Osteoblast (primary cell): Measurements from ENCODE around the gene FKRP. TPM values are rescaled to one million over a fixed set of nuclear protein-coding genes. Genes with fewer than 3 reads are reported as not detected.

Experiments used
- DNase-seq: peaks from one replicate; pipeline ENCODE4 v3.0.0; 2011; ENCODE audit warnings: low spot score, mixed read lengths; ENCODE audit not compliant: insufficient read length; ENCODE audit errors: missing footprints
- H2AFZ ChIP-seq: 2 replicates; pipeline ENCODE4 v1.6.0; 2011; ENCODE audit warnings: mild to moderate bottlenecking, low read length
- H3K27ac ChIP-seq: 2 replicates; pipeline ENCODE4 v1.5.1; 2011; ENCODE audit warnings: mild to moderate bottlenecking, low read depth, low read length, moderate library complexity
- H3K27me3 ChIP-seq: 2 replicates; pipeline ENCODE4 v1.6.0; 2012; ENCODE audit warnings: mild to moderate bottlenecking, control low read depth, inconsistent platforms, low read length, moderate library complexity; ENCODE audit not compliant: insufficient read depth
- H3K36me3 ChIP-seq: 2 replicates; pipeline ENCODE4 v1.5.1; 2011; ENCODE audit warnings: mild to moderate bottlenecking, low read length, control low read depth, moderate library complexity; ENCODE audit not compliant: insufficient read depth
- H3K4me1 ChIP-seq: 2 replicates; pipeline ENCODE4 v1.5.1; 2011; ENCODE audit warnings: mild to moderate bottlenecking, low read length, control low read depth, moderate library complexity; ENCODE audit not compliant: insufficient read depth
- H3K4me2 ChIP-seq: 2 replicates; pipeline ENCODE4 v1.6.0; 2011; ENCODE audit warnings: mild to moderate bottlenecking, low read length; ENCODE audit not compliant: insufficient read depth
- H3K4me3 ChIP-seq: fragments of 200-600 bp; sonication (generic); 3 replicates; pipeline ENCODE4 v1.5.1; 2012; ENCODE audit warnings: mild to moderate bottlenecking, low read length, inconsistent platforms; ENCODE audit not compliant: insufficient read depth
- H3K79me2 ChIP-seq: 2 replicates; pipeline ENCODE4 v1.6.0; 2012; ENCODE audit warnings: mild to moderate bottlenecking, low read length, control low read depth, inconsistent platforms; ENCODE audit not compliant: insufficient read depth
- H3K9me3 ChIP-seq: 2 replicates; pipeline ENCODE4 v1.5.1; 2011; ENCODE audit warnings: low read depth, low read length, control low read depth
- H4K20me1 ChIP-seq: 2 replicates; pipeline ENCODE4 v1.6.0; 2012; ENCODE audit warnings: mild to moderate bottlenecking, low read length, control low read depth; ENCODE audit not compliant: insufficient read depth
- CTCF ChIP-seq: IDR thresholded peaks from 2 replicates; pipeline ENCODE4 v1.5.1; 2011; ENCODE audit warnings: mild to moderate bottlenecking, low read depth, low read length, moderate library complexity; ENCODE audit errors: extremely low read depth
- total RNA-seq: library from RNA; depleted of rRNA; stranded (reverse); fragments of >200 nt; gene quantifications from 2 replicates; pipeline ENCODE4 v1.2.3, GENCODE V29; 2012

FKRP gene
- total RNA-seq, 1 donor, result 18.5 TPM

- peaks cover 36% of the 10 kb centered on the region for H3K4me1 ChIP-seq
- peaks cover 32% of the 10 kb centered on the region for H4K20me1 ChIP-seq
- H3K36me3 ChIP-seq, result peaks cover 30% of the 10 kb centered on the region
- H3K79me2 ChIP-seq, result peaks cover 57% of the 10 kb centered on the region
- H3K9me3 ChIP-seq, result no peaks in the 10 kb centered on the region
- peak overlapping the region; percentile 80 for H3K4me3 ChIP-seq
- H3K27me3 ChIP-seq, result no peaks in the 10 kb centered on the region
- H3K27ac ChIP-seq, result peak overlapping the region; percentile 97
- no peak for TF ChIP-seq CTCF
- peak overlapping the region; percentile 35 for H2AFZ ChIP-seq
- H3K4me2 ChIP-seq, result peak overlapping the region; percentile 99
- peak; percentile 89 for DNase-seq
Observed at GRCh38 chr19:46787331-46788261, 41.7 kb downstream of the FKRP start.

GRCh38 chr19:46788262-46788967, 42.6 kb downstream of the FKRP start, which contains the start of gene SLC1A5:
Gene SLC1A5 (minus strand): TSS chr19:46788594. CDS start chr19:46787965, 629 bp downstream.
- H3K4me3 ChIP-seq, result peak within 1 kb of the TSS; percentile 80
- H3K4me2 ChIP-seq, result peak within 1 kb of the TSS; percentile 99
- peaks cover 21% of the 10 kb centered on the region for H3K36me3 ChIP-seq
- no peaks in the 10 kb centered on the region for H3K9me3 ChIP-seq
- H2AFZ ChIP-seq, result no peak within 1 kb of the TSS
- peaks cover 49% of the 10 kb centered on the region for H3K79me2 ChIP-seq
- H3K27ac ChIP-seq, result peak within 1 kb of the TSS; percentile 97
- DNase-seq, result peak; percentile 99
- H3K4me1 ChIP-seq, result peaks cover 40% of the 10 kb centered on the region
- peaks cover 29% of the 10 kb centered on the region for H4K20me1 ChIP-seq
- no peaks in the 10 kb centered on the region for H3K27me3 ChIP-seq
- no peak for TF ChIP-seq CTCF

DNA sequence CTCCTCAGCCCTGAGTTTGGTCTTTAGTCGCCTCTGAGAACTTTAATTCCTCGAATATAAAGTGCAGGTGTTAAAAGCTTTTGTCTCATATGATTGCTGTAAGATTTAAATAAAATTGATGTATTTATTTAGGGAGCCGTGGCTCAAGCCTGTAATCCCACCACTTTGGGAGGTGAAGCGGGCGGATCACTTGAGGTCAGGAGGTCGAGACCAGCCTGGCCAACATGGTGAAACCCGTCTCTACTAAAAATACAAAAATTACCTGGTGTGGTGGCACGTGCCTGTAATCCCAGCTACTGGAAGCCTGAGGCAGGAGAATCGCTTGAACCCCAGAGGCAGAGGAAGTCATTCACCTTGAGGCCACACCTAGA, 43.1 kb downstream of the FKRP start:
- Histone ChIP-seq H3K79me2 (peaks cover 43% of the 10 kb centered on the region), H4K20me1 (peaks cover 27% of the 10 kb centered on the region), H3K4me1 (peaks cover 36% of the 10 kb centered on the region), H3K36me3 (peaks cover 17% of the 10 kb centered on the region), H3K4me2 (peak overlapping the region; percentile 41), H2AFZ (no peak overlapping the region), H3K4me3 (peak overlapping the region; percentile 40), H3K9me3 (no peaks in the 10 kb centered on the region), H3K27ac (no peak overlapping the region), H3K27me3 (no peaks in the 10 kb centered on the region)
- no peak for TF ChIP-seq CTCF
- no peak for DNase-seq

GRCh38 chr19:46789371-46789770, 43.5 kb downstream of the FKRP start:
- peak; percentile 27 for DNase-seq
- peaks cover 39% of the 10 kb centered on the region for H3K79me2 ChIP-seq
- H4K20me1 ChIP-seq, result peaks cover 23% of the 10 kb centered on the region
- no peak overlapping the region for H3K4me3 ChIP-seq
- peaks cover 13% of the 10 kb centered on the region for H3K36me3 ChIP-seq
- H3K27ac ChIP-seq, result no peak overlapping the region
- no peak overlapping the region for H2AFZ ChIP-seq
- peaks cover 32% of the 10 kb centered on the region for H3K4me1 ChIP-seq
- no peaks in the 10 kb centered on the region for H3K27me3 ChIP-seq
- TF ChIP-seq CTCF, result no peak
- no peaks in the 10 kb centered on the region for H3K9me3 ChIP-seq
- H3K4me2 ChIP-seq, result no peak overlapping the region
